A172 (cell line): Measurements from ENCODE around the gene SLC22A3. TPM values are rescaled to one million over a fixed set of nuclear protein-coding genes. Genes with fewer than 3 reads are reported as not detected.
A peak's percentile ranks its signal among the peaks of the same experiment; 100 is the strongest.
"Not testable (repeated sequence)": the region's sequence is repeated elsewhere in the genome, so short reads cannot be mapped to it uniquely, and the experiment has no call there.

Experiments used
- DNase-seq: peaks from one replicate; pipeline ENCODE4 v3.0.0-alpha.2; 2015; ENCODE audit warnings: low spot score
- total RNA-seq: library from RNA; depleted of rRNA; stranded (reverse); fragments of >200 nt; shearing (Covaris generic); gene quantifications from 2 replicates; pipeline ENCODE4 v1.2.3, GENCODE V29; 2014

The SLC22A3 gene
- total RNA-seq, 1 experiment from 2014 or later: not detected

- DNase-seq: no peak
These were observed 94.0 kb downstream of the SLC22A3 start for GRCh38 chr6:160442151-160442550.

GRCh38 chr6:160445130-160445529 lies 97.0 kb downstream of the SLC22A3 start:
- DNase-seq: no peak

- DNase-seq: no peak
These were observed 99.2 kb downstream of the SLC22A3 start for GRCh38 chr6:160447350-160447749.

- DNase-seq: not testable (repeated sequence)
These were observed 101.6 kb downstream of the SLC22A3 start for GRCh38 chr6:160449787-160450186.

- no peak for DNase-seq
These were observed 102.7 kb downstream of the SLC22A3 start for GRCh38 chr6:160450849-160451248.

GRCh38 chr6:160454303-160454702 lies 106.1 kb downstream of the SLC22A3 start:
- DNase-seq: no peak

- no peak for DNase-seq
These were observed 106.9 kb downstream of the SLC22A3 start for GRCh38 chr6:160455081-160455480.

GRCh38 chr6:160455541-160456213 lies 107.5 kb downstream of the SLC22A3 start:
- peak; percentile 37 for DNase-seq

- no peak for DNase-seq
These were observed 108.0 kb downstream of the SLC22A3 start for GRCh38 chr6:160456214-160456546.

GRCh38 chr6:160457823-160458222 lies 109.6 kb downstream of the SLC22A3 start:
- no peak for DNase-seq

GRCh38 chr6:160461641-160462040 lies 113.5 kb downstream of the SLC22A3 start:
- DNase-seq: peak; percentile 32

- DNase-seq: no peak
These were observed 113.9 kb downstream of the SLC22A3 start for GRCh38 chr6:160462116-160462515.

- peak; percentile 95 for DNase-seq
These were observed 114.5 kb downstream of the SLC22A3 start for GRCh38 chr6:160462551-160463109.

- no peak for DNase-seq
These were observed 116.6 kb downstream of the SLC22A3 start for GRCh38 chr6:160464744-160465143.

GRCh38 chr6:160467261-160467871 lies 119.2 kb downstream of the SLC22A3 start:
- DNase-seq: not testable (repeated sequence)

GRCh38 chr6:160469153-160469552 lies 121.0 kb downstream of the SLC22A3 start:
- no peak for DNase-seq

- not testable (repeated sequence) for DNase-seq
These were observed 127.9 kb downstream of the SLC22A3 start for GRCh38 chr6:160476056-160476455.

GRCh38 chr6:160477072-160477471 lies 128.9 kb downstream of the SLC22A3 start:
- DNase-seq: not testable (repeated sequence)

- DNase-seq: peak; percentile 40
These were observed 129.7 kb downstream of the SLC22A3 start for GRCh38 chr6:160477901-160478300.

GRCh38 chr6:160487116-160487515 lies 138.9 kb downstream of the SLC22A3 start:
- no peak for DNase-seq

- no peak for DNase-seq
These were observed 140.9 kb downstream of the SLC22A3 start for GRCh38 chr6:160489091-160489490.

- DNase-seq: no peak
These were observed 146.4 kb downstream of the SLC22A3 start for GRCh38 chr6:160494576-160494975.

- DNase-seq: no peak
These were observed 152.5 kb downstream of the SLC22A3 start for GRCh38 chr6:160500639-160501038.
